Kidney glomerular epithelial cell (primary cell): ENCODE results near the gene DCUN1D3.
"Not testable (repeated sequence)": the region's sequence is repeated elsewhere in the genome, so short reads cannot be mapped to it uniquely, and the experiment has no call there.

Experiments
- DNase-seq: peaks from one replicate; lab custom pipeline; 2025; lab: John Stamatoyannopoulos, UW

Gene DCUN1D3

GRCh38 chr16:20822521-20823325, 77.4 kb downstream of the DCUN1D3 start:
- DNase-seq: no peak

- no peak for DNase-seq
Measured at GRCh38 chr16:20821682-20822081, 78.5 kb downstream of the DCUN1D3 start.

- no peak for DNase-seq
Measured at GRCh38 chr16:20818929-20819585, 81.1 kb downstream of the DCUN1D3 start.

GRCh38 chr16:20814784-20815183, 85.4 kb downstream of the DCUN1D3 start:
- no peak for DNase-seq

GRCh38 chr16:20812510-20812909, 87.6 kb downstream of the DCUN1D3 start:
- DNase-seq: no peak

- DNase-seq: no peak
Measured at GRCh38 chr16:20811889-20812439, 88.2 kb downstream of the DCUN1D3 start.

GRCh38 chr16:20807862-20808261, 92.3 kb downstream of the DCUN1D3 start:
- DNase-seq: no peak

GRCh38 chr16:20806168-20807050, 93.7 kb downstream of the DCUN1D3 start, which contains the start of the genes ERI2 and REXO5:
TSS of gene ERI2 (minus strand) at chr16:20806472. CDS start at chr16:20806430, 42 bp downstream.
TSS of gene REXO5 (plus strand) at chr16:20806527. CDS start at chr16:20806954, 427 bp downstream.
- peak; percentile 89 for DNase-seq

- not testable (repeated sequence) for DNase-seq
Measured at GRCh38 chr16:20805684-20806167, 94.4 kb downstream of the DCUN1D3 start.
